Measurements from ENCODE around the gene FKBP11.
A peak's percentile ranks its signal among the peaks of the same experiment; 100 is the strongest.

FKBP11 gene

GRCh38 chr12:48925304-48926011 is at the start of gene FKBP11:
Gene FKBP11 (minus strand): TSS chr12:48925492. CDS start chr12:48925428, 64 bp downstream.
- peak; percentile 85 to 86 for DNase-seq

DNA sequence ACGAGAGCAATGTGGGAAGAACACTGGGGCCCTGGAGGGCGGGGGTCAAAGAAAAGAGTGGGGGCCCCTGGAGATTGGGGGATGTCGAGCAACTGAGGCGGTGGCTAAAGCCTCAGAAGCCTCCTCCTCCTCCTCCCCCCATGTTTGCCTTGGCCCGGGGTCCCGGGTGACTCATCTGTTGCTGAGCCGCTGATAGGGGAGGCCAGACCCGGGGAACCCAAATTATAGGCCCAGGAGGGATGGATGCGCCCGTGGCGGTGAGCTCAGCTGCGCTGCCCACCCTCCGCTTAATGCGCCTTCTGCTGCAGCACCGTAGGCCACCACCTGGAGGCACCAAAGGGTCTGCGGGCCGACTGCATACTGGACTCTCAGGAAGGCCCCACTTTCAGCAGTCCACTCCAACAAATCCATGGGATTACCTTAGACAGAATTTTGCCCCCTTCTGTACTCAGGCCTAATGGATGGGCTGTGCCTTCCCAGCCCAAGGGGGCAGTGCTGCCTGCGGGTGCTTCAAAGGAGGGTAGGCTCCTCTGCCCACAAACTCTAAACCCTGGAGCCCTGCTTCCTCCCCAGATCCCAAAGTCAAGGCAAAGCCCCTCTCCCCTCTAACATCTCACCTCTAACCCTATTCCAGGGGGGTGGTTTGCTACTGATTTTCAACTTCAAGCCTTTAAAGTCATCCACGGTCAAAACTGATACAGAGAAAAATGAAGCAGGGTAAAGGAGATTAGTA is 48.8 kb upstream of the FKBP11 start:
- DNase-seq: no peak

DNA sequence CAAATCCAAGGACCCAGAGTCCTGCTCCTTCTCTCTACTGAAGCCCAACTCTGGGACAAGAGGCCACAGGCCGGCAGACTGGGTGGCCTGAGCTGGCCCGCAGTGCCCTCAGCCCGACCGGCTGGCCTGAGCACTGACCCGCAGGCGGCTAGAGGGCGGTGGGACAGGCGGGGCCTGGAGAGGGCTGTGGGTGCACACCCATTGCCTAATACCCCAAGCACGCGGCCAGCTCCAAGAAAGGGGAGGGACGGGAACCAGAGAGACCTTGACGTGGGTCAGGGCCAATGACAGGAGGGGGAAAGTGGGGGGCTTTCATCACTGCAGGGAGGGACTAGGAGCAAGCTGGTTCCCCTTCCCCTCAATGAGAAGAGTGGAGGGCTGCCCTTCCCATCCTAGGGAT is 48.2 kb upstream of the FKBP11 start:
- no peak for DNase-seq

- no peak for DNase-seq
Observed at GRCh38 chr12:48972952-48973483, 47.7 kb upstream of the FKBP11 start.

- DNase-seq: no peak
Observed at GRCh38 chr12:48972213-48972951, 47.1 kb upstream of the FKBP11 start.

DNA sequence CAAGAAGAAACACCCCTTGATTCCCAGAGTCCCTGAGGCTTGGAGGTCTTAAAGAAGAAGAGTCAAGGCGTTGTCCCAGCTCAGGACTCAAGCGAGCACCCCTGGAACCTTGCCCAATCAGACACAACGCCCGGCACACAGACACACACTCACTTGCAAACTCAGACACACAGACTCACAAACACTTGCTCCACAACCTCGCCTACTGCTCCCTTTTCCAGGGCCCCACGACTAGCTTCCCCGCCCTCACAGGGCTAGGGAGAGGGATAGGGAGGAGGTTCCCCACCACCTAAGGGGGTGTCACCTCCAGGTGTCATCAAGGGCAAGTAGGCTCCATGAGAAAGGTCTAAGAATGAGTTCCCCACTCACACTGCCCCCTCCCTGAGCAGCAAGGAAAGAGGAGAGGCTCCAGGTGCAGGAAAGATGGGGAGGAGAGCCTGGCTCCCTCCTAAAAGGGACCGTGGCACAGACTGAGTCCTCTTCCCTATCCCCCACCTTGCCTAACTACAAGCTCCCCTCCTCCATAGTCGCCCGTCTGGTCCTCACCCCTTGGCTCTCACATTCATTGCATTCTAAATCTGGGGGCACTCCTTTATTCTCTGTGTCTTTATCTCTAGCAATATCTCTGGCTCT is 45.5 kb upstream of the FKBP11 start:
- no peak for DNase-seq

GRCh38 chr12:48969833-48970701 is 44.8 kb upstream of the FKBP11 start:
- DNase-seq: peak in 1 of 2 donors; percentile 46

- DNase-seq: no peak
Observed at GRCh38 chr12:48969160-48969771, 44.0 kb upstream of the FKBP11 start.

DNA sequence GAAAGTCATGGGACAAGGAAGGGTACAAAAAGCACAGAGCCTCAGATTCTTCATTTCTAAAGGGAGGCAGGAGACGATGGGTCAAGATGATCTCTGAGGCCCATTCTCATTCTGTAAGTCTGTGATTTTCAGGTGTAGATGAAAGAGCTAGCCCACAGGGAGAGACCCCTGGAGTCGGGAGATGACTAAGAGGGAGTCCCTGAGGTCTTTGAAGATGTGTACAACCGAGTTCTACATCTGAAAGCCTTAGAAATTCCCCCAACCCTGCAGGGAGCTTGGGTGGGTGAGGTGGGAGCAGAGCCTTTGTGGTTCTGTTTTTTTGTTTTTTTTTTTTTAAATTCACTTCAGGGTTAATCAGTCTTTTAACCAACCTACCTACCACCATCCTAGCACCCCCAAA is 43.2 kb upstream of the FKBP11 start:
- no peak for DNase-seq

GRCh38 chr12:48967991-48968390 is 42.7 kb upstream of the FKBP11 start:
- DNase-seq: no peak

DNA sequence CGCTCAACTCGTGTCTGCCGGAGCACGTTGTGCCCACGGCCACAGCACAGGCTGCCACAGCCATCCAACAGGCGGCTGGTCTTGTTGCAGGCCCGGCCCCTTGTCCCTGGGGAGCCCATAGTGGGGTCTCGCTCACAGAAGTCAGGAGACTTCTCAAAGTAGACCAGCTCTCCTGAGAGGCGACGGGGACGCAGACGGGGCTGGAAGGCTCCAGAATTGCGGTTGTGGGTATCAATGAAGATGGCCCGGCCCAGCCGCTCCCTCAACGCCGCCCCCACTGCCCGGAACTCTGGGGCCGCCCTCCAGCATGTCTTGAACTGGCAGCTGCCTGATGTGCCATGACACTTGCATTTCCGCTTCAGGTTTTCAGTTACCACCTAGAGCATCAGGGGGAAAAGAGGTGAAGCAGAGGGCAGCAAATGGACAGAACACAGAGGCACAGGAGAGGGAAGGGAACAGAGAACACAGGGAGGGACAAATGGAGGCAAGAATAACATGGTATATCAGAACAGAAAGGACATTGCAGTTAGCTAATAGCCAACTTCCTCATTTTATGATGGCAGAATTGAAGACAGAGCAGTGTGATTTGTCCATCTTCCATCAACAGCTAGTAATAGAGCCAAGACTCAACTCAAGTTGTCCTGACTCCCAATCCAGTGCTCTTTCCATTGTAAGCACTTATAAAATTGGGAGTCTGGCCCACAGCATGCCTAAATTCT is 41.0 kb upstream of the FKBP11 start:
- DNase-seq: no peak

DNA sequence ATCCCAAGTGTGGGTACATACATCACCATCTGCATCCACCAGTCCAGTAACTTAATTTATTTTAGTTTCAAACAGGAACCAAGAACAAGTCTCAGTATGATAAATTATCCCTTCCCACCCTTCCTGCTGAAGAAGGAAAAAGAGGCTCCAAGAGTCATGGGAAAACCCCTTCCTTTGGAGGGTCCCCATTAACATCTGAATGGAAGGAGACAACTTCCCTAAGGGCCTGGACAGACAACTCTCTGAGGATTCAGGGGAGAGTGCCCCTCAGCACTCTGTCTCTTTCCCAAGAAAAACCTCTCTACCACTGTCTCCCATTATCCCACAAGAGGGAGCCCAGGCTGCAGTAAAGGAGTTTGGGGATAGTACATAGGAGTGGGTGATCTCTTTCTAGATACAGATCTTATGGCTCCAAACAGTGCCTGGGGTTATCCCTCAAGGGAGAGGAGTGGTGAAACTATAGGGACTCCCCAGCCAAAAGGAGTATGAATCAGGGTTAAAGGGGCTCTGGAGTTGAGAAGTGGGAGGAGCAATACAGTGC is 40.1 kb upstream of the FKBP11 start:
- DNase-seq: no peak

DNA sequence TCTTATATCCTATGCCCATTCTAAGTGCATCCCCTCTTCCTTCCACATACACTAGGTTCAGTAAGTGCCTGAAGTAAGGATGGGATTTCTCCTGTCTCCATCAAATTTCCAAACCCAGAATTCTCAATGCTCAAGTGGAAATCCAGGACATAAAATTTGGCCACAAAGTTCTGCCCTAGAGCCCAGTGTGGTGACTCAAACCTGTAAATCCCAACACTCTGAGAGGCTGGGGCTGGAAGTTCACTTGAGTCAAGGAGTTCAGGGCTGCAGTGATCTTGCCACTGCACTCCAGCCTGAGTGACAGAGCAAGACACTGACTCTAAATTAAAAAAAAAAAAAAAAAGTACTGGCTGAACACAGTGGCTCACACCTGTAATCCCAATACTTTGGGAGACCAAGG is 36.5 kb upstream of the FKBP11 start:
- no peak for DNase-seq

- no peak for DNase-seq
Observed at GRCh38 chr12:48961331-48961730, 36.0 kb upstream of the FKBP11 start.

DNA sequence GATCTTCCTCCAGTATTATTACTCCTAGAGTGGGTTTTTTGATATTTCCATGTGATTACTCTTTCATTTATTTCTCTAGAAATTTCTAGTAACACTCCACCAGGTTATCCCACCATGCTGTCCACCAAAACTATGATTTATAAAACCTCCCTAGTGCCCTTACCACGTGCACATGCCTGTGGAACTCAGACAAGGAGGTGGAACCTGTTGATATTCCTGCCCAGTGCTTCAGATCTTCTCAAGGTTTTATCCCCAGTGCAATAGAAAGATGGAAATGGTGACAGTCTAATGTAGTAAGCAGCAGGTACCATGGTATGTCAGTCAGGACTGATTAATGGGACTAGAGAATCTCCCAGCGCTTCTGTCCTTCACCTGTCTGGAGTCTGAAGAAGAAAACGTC is 35.5 kb upstream of the FKBP11 start:
- no peak for DNase-seq

DNA sequence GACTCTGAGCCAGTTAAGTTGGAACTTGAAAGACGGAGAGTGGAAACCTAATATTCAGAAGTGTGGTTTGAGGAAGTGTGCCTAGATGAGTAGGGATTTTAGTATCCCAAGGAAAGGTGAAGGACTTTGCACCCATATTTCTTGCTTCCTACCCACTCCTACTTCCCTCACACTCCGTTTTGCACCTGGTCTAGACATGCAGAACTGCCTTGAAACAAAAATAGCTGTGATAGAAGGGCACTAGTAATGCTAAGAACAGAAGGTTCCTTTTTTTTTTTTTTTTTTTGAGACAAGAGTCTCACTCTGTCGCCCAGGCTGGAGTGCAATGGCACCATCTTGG is 32.7 kb upstream of the FKBP11 start:
- no peak for DNase-seq

DNA sequence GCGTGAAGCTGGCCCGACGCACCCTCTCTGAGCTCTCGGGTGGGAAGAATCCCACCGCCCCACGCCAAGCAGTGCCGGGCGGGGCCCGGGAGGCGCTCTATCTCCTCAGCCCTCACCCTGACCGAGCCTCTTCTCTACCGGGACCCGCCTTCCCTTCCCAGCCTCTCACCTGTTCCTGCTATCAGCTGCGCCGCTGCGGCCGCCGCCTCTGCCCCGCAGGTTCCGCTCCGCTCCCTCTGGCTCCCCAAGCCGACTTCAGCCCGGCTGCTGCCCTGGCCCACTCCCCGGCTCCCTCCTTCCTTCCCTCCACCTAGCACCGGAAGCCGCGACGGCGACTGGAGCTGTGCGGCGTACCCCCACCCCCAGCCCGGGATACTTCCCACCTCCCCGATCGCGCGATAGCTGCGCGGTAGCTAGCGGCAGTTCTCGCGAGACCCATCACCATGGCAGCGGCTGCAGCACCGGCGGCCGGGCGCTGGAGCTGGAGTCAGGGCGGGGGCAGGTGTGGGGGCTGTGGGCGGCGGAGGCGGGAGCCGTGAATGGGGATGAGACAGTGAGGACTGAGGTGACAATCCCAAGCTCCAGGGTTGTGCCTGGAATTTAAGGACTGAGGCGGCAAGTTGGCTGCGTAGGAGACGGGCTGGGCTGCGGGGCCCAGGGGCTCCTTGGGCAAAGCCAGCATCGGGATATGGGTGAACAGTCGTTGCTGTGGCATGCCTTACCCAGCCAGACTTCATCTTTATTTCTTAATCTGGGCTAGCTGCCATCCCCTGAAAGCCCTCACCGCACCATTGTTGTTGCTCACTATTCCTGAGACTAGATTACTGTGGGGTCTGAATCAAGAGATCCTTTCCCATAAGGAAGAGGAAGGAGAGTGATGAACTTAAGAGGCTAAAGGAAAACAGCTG is 32.1 kb upstream of the FKBP11 start, which contains the start of gene ARF3:
ARF3 (minus strand) TSS at position 347 of the 908 bp plus-strand sequence. CDS start 16,392 bp downstream, outside the sequence.
- peak; percentile 92 for DNase-seq

- DNase-seq: peak; percentile 24 to 39
Observed at GRCh38 chr12:48956279-48957140, 31.2 kb upstream of the FKBP11 start.

Data from CD4-positive, alpha-beta T cell treated with Interleukin-1 beta for 1 hour (primary cell).